Nephron (organoid): ENCODE data around the gene MGAT3.

Experiments
- H3K27ac Mint-ChIP-seq, 3 experiments: 2 replicates each; pipeline ENCODE4 v1.8.0; 2020; ENCODE audit warnings: mixed read lengths in 3 of 3, mild to moderate bottlenecking in 2 of 3, moderate library complexity in 1 of 3
- H3K27me3 Mint-ChIP-seq: 2 replicates; pipeline ENCODE4 v1.8.0; 2021; ENCODE audit warnings: low read depth, mild to moderate bottlenecking, moderate library complexity, mixed read lengths
- H3K36me3 Mint-ChIP-seq: 2 replicates; pipeline ENCODE4 v1.8.0; 2020; ENCODE audit warnings: low read depth, mixed read lengths
- H3K4me1 Mint-ChIP-seq: 2 replicates; pipeline ENCODE4 v1.8.0; 2020; ENCODE audit warnings: mixed read lengths
- H3K4me3 Mint-ChIP-seq, 3 experiments: 2 replicates each; pipeline ENCODE4 v1.8.0; 2020; ENCODE audit warnings: mild to moderate bottlenecking in 3 of 3, mixed read lengths in 3 of 3, moderate library complexity in 2 of 3
- H3K9me3 Mint-ChIP-seq: 2 replicates; pipeline ENCODE4 v1.8.0; 2020; ENCODE audit warnings: mixed read lengths
- CTCF ChIP-seq, 3 experiments: fragments of 200-600 bp; sonication (generic); IDR thresholded peaks; one replicate each; pipeline ENCODE4 v1.5.0; 2021; ENCODE audit warnings: antibody characterized with exemption in 3 of 3; ENCODE audit not compliant: unreplicated experiment in 3 of 3

Gene MGAT3

GRCh38 chr22:39414377-39414776 lies 42.4 kb upstream of the MGAT3 start:
- peaks cover 19% of the 10 kb centered on the region for H3K36me3 Mint-ChIP-seq
- H3K9me3 Mint-ChIP-seq: no peaks in the 10 kb centered on the region
- H3K27me3 Mint-ChIP-seq: no peaks in the 10 kb centered on the region
- TF ChIP-seq CTCF (IDR thresholded peaks at IDR 0.05; ENCODE audit: unreplicated experiment in 3 of 3): no peak
- H3K4me3 Mint-ChIP-seq: no peak overlapping the region
- no peak overlapping the region for H3K27ac Mint-ChIP-seq
- peaks cover 15% of the 10 kb centered on the region for H3K4me1 Mint-ChIP-seq

GRCh38 chr22:39414886-39415285 lies 41.9 kb upstream of the MGAT3 start:
- no peak overlapping the region for H3K27ac Mint-ChIP-seq
- peaks cover 24% of the 10 kb centered on the region for H3K36me3 Mint-ChIP-seq
- no peaks in the 10 kb centered on the region for H3K27me3 Mint-ChIP-seq
- H3K4me3 Mint-ChIP-seq: no peak overlapping the region
- H3K9me3 Mint-ChIP-seq: no peaks in the 10 kb centered on the region
- peaks cover 10% of the 10 kb centered on the region for H3K4me1 Mint-ChIP-seq
- no peak for TF ChIP-seq CTCF (IDR thresholded peaks at IDR 0.05; ENCODE audit: unreplicated experiment in 3 of 3)

- Mint-ChIP-seq H3K4me3 (no peak overlapping the region), H3K27ac (no peak overlapping the region), H3K4me1 (peaks cover 10% of the 10 kb centered on the region), H3K27me3 (no peaks in the 10 kb centered on the region), H3K36me3 (peaks cover 27% of the 10 kb centered on the region), H3K9me3 (no peaks in the 10 kb centered on the region)
- TF ChIP-seq CTCF (IDR thresholded peaks at IDR 0.05; ENCODE audit: unreplicated experiment in 3 of 3): no peak
Observed at GRCh38 chr22:39415506-39415905, 41.3 kb upstream of the MGAT3 start.

GRCh38 chr22:39416319-39416718 lies 40.5 kb upstream of the MGAT3 start:
- no peak for TF ChIP-seq CTCF (IDR thresholded peaks at IDR 0.05; ENCODE audit: unreplicated experiment in 3 of 3)
- no peak overlapping the region for H3K27ac Mint-ChIP-seq
- no peaks in the 10 kb centered on the region for H3K9me3 Mint-ChIP-seq
- H3K4me3 Mint-ChIP-seq: no peak overlapping the region
- H3K36me3 Mint-ChIP-seq: peaks cover 35% of the 10 kb centered on the region
- H3K27me3 Mint-ChIP-seq: no peaks in the 10 kb centered on the region
- peaks cover 10% of the 10 kb centered on the region for H3K4me1 Mint-ChIP-seq

- Mint-ChIP-seq H3K27me3 (no peaks in the 10 kb centered on the region), H3K9me3 (no peaks in the 10 kb centered on the region), H3K36me3 (peaks cover 45% of the 10 kb centered on the region), H3K4me3 (no peak overlapping the region), H3K27ac (no peak overlapping the region), H3K4me1 (no peaks in the 10 kb centered on the region)
- no peak for TF ChIP-seq CTCF (IDR thresholded peaks at IDR 0.05; ENCODE audit: unreplicated experiment in 3 of 3)
Observed at GRCh38 chr22:39417641-39418040, 39.2 kb upstream of the MGAT3 start.

- Mint-ChIP-seq H3K9me3 (no peaks in the 10 kb centered on the region), H3K4me3 (no peak overlapping the region), H3K27ac (no peak overlapping the region), H3K27me3 (no peaks in the 10 kb centered on the region), H3K36me3 (peaks cover 49% of the 10 kb centered on the region), H3K4me1 (no peaks in the 10 kb centered on the region)
- no peak for TF ChIP-seq CTCF (IDR thresholded peaks at IDR 0.05; ENCODE audit: unreplicated experiment in 3 of 3)
Observed at GRCh38 chr22:39418696-39419095, 38.1 kb upstream of the MGAT3 start.
